Calu3 (cell line): ENCODE data around the gene RAB27B. TPM values are rescaled to one million over a fixed set of nuclear protein-coding genes. Genes with fewer than 3 reads are reported as not detected.

ENCODE experiments used
- BruUV-seq: library from RNA; stranded (reverse); fragments of 400-500 nt; replicated peaks from 2 replicates; lab custom pipeline; 2021; lab: Mats Ljungman, UMichigan
- CTCF ChIA-PET: fragments of 300-600 bp; sonication (Branson Sonifier 250); formaldehyde crosslinking; loops from one replicate; lab custom pipeline; 2022; ENCODE audit warnings: antibody characterized with exemption; lab: Charles Lee
- DNase-seq: peaks from one replicate; pipeline ENCODE4 v3.0.0; 2022
- H3K27ac Mint-ChIP-seq: one replicate; pipeline ENCODE4 v1.8.0; 2022; ENCODE audit warnings: mixed read lengths; ENCODE audit not compliant: unreplicated experiment
- H3K27me3 Mint-ChIP-seq: one replicate; pipeline ENCODE4 v1.8.0; 2022; ENCODE audit warnings: mixed read lengths; ENCODE audit not compliant: unreplicated experiment
- H3K36me3 Mint-ChIP-seq: one replicate; pipeline ENCODE4 v1.8.0; 2022; ENCODE audit warnings: mild to moderate bottlenecking, moderate library complexity, mixed read lengths; ENCODE audit not compliant: insufficient read depth, unreplicated experiment
- H3K4me1 Mint-ChIP-seq: one replicate; pipeline ENCODE4 v1.8.0; 2022; ENCODE audit warnings: mild to moderate bottlenecking, low read depth, mixed read lengths; ENCODE audit not compliant: unreplicated experiment
- H3K4me3 Mint-ChIP-seq: one replicate; pipeline ENCODE4 v1.8.0; 2022; ENCODE audit warnings: mild to moderate bottlenecking, low read depth, moderate library complexity, mixed read lengths; ENCODE audit not compliant: unreplicated experiment
- H3K9me3 Mint-ChIP-seq: one replicate; pipeline ENCODE4 v1.8.0; 2022; ENCODE audit warnings: low read depth, mixed read lengths; ENCODE audit not compliant: unreplicated experiment
- intact Hi-C: fragments of 100-400 bp; cut with micrococcal nuclease; formaldehyde crosslinking; loops from one replicate; pipeline ENCODE4 v1.10.0; 2022; ENCODE audit not compliant: unreplicated experiment
- total RNA-seq: library from RNA; stranded (reverse); gene quantifications from 2 replicates; pipeline ENCODE4 v1.2.3, GENCODE V29; 2022
- TF ChIP-seq, protein P1 (sequence below): fragments of 200-600 bp; IDR thresholded peaks from one replicate; pipeline ENCODE4 v1.8.0; 2022; ENCODE audit warnings: antibody characterized with exemption; ENCODE audit not compliant: unreplicated experiment

Gene RAB27B
- total RNA-seq, 1 experiment from 2014 or later, result 38.3 TPM

DNA sequence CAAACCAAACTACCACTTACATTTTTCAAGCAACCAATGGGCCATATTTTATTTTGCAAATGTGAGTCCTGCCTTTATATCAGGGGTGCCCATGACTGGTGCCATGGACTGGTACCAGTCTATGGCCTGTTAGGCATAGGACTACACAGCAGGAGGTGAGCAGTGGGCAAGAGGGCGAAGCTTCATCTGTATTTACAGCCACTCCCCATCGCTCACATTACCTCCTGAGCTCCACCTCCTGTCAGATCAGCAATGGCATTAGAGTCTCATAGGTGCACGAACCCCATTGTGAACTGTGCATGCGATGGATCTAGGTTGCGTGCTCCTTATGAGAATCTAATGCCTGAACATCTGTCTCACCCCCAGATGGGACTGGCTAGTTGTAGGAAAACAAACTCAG, 77.4 kb downstream of the RAB27B start:
- no peak for DNase-seq
- no peak overlapping the region for H3K27ac Mint-ChIP-seq
- H3K4me3 Mint-ChIP-seq, result no peak overlapping the region
- TF ChIP-seq, protein P1, sequence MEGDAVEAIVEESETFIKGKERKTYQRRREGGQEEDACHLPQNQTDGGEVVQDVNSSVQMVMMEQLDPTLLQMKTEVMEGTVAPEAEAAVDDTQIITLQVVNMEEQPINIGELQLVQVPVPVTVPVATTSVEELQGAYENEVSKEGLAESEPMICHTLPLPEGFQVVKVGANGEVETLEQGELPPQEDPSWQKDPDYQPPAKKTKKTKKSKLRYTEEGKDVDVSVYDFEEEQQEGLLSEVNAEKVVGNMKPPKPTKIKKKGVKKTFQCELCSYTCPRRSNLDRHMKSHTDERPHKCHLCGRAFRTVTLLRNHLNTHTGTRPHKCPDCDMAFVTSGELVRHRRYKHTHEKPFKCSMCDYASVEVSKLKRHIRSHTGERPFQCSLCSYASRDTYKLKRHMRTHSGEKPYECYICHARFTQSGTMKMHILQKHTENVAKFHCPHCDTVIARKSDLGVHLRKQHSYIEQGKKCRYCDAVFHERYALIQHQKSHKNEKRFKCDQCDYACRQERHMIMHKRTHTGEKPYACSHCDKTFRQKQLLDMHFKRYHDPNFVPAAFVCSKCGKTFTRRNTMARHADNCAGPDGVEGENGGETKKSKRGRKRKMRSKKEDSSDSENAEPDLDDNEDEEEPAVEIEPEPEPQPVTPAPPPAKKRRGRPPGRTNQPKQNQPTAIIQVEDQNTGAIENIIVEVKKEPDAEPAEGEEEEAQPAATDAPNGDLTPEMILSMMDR, result no peak
- CTCF ChIA-PET, result no interaction called here
- BruUV-seq, result no TSS peak
- H3K9me3 Mint-ChIP-seq, result no peaks in the 10 kb centered on the region
- H3K27me3 Mint-ChIP-seq, result no peaks in the 10 kb centered on the region
- H3K4me1 Mint-ChIP-seq, result no peaks in the 10 kb centered on the region
- intact Hi-C loops, result no loop called here
- no peaks in the 10 kb centered on the region for H3K36me3 Mint-ChIP-seq

DNA sequence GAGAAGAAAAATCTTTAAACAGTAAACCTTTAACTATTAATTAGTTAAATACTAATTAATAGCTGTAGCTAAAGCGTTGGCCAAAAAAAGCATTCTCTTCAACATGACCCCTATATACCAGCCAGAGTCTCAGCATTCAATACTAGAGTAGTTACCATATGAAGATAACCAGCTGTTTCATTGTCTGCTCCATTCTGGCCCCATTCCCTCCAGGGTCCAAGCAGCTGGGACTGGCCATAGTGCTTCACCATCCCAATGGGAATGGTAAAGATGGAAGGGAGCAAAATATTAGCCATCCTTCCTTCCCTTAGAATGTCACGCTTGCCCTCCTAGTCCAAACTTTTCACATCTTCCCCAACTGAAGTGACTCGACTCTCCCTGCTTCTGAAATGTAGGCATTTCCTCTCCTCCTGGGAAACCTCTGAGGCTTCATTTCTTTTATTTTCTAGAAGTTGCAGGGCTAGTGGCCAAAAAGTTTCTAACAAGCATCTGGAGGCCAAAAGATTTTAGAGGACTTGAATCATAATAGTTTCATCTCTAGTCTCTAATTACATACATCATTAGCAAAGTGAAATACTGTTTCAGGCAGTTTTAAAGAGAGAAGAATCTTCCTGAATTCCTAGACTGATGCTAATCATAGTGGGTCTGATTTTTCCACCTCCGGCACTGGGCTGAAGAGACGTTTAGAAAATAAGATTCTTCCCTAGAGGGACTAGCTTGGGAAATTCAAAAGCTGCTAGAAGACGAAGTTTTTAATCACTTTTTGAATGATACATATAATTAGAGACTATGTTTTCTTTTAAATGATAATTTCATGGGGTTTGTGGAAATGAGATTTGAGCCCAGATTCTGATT, 78.3 kb downstream of the RAB27B start:
- Mint-ChIP-seq H3K4me1 (no peaks in the 10 kb centered on the region), H3K4me3 (no peak overlapping the region), H3K36me3 (no peaks in the 10 kb centered on the region), H3K9me3 (no peaks in the 10 kb centered on the region), H3K27ac (no peak overlapping the region), H3K27me3 (no peaks in the 10 kb centered on the region)
- TF ChIP-seq, protein P1, result no peak
- DNase-seq, result no peak
- intact Hi-C loops, result no loop called here
- BruUV-seq, result no TSS peak
- CTCF ChIA-PET, result no interaction called here

DNA sequence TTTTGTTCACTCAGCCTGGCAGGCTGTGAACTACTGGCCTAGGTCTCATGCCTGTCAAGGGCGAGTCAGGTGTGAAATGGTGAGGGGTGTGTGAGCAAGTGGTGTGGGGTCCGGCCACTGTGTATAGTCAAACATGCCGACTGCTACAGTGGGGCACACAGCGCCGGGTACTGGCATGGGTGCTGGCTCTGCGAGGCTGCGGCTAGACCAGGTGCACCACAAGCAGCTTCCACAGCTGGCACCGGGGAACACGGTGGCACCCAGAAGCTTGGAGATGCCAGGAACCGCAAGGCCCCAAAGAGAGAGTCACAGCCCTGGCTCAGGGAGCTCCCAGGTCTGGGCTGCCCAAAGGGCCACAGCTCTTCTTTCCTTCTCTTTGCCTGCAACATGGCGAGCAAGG, 81.3 kb downstream of the RAB27B start:
- intact Hi-C loops, result no loop called here
- no peaks in the 10 kb centered on the region for H3K36me3 Mint-ChIP-seq
- H3K4me1 Mint-ChIP-seq, result no peaks in the 10 kb centered on the region
- no peaks in the 10 kb centered on the region for H3K9me3 Mint-ChIP-seq
- H3K4me3 Mint-ChIP-seq, result no peak overlapping the region
- H3K27me3 Mint-ChIP-seq, result no peaks in the 10 kb centered on the region
- no TSS peak for BruUV-seq
- DNase-seq, result no peak
- TF ChIP-seq, protein P1, result no peak
- no peak overlapping the region for H3K27ac Mint-ChIP-seq
- CTCF ChIA-PET, result no interaction called here

DNA sequence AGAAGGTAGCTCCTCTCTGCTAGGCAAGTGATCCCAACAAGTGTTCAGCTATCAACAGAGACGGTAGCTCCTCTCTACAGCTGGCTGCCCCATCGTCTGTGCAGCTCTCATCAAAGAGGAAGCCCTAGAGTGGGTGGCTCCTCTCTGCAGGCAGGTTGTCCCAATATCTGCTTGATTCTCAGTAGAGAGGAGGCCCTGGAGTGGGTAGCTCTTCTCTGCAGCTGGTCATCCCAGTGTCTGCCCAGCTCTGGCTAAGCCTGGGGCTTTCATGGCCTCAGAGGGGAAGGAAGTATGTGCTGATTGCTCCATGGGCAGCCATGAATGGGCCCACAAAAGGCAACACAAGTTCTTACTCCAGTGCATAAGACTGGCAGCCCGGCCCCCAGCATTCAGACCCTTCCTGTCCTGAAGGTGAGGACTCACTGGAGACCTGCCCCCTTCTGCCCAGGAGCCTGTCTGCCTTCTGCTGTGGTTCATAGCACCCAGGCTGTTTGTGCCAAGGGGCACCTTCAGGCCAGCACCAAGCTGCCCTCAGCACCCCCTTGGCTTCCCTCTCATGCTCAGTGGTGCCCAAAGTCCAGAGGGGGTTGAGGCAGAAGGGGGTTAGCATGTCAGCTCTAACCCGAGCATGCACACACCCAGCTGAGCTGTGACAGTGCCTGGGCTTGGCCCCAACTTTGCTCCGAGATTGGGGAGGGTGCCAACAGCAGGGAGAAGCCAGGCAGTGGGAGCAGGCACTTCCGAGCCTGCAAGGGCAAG, 82.1 kb downstream of the RAB27B start:
- Mint-ChIP-seq H3K36me3 (no peaks in the 10 kb centered on the region), H3K9me3 (no peaks in the 10 kb centered on the region), H3K27me3 (no peaks in the 10 kb centered on the region), H3K4me3 (no peak overlapping the region), H3K4me1 (no peaks in the 10 kb centered on the region), H3K27ac (no peak overlapping the region)
- TF ChIP-seq, protein P1, result no peak
- no peak for DNase-seq
- intact Hi-C loops, result loop anchor here (10.0 kb wide), 1 partner anchor 74 kb away; no protein-coding TSS in a partner anchor
- CTCF ChIA-PET, result no interaction called here
- BruUV-seq, result no TSS peak
